GF-D8 (cell line): ENCODE measurements around the gene ZNF423.

Experiments used
- DNase-seq: peaks from one replicate; lab custom pipeline; 2025; lab: John Stamatoyannopoulos, UW

ZNF423 gene

GRCh38 chr16:49529411-49530045, 326.4 kb downstream of the ZNF423 start:
- no peak for DNase-seq

GRCh38 chr16:49528866-49529288, 327.0 kb downstream of the ZNF423 start:
- DNase-seq, result no peak

DNA sequence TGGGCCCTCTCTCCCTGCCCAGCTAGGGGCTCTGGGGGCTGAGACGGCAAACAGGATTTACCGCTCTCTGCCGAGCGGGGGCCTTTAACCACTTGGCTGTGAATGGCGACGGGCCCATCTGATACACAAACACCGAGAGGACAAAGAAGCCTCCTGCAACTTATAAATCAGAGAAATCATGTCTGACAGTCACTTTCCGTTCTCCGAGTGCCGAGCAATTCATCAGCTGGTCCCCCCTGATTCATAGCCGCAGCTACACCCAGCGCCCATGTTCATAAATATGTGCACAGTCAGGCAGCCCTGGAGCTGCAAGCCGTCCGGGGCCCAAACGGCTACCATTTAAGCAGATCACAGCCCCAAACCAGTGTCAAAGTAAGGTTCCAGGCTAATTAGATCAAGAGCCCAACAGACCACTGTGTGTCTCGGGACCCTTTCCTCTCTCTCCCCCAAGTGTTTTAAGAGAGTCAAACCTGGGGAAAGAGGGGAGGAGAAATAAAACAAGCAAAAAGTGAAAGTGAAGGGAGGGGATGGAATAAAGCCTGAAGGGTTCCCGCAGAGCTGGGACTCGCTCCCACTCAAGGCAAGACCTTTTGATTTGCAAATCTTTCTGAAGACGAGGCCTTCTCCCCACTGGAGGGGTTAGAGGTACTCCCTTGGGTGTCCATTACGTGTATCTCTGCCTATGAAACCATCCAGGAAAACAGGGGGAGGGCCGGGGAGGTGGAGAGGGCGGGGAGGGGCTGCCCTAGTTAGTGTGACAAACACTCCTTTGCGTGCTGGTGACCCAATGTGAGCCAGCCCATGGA, 327.6 kb downstream of the ZNF423 start:
- DNase-seq, result no peak

GRCh38 chr16:49527611-49528010, 328.3 kb downstream of the ZNF423 start:
- DNase-seq, result no peak

DNA sequence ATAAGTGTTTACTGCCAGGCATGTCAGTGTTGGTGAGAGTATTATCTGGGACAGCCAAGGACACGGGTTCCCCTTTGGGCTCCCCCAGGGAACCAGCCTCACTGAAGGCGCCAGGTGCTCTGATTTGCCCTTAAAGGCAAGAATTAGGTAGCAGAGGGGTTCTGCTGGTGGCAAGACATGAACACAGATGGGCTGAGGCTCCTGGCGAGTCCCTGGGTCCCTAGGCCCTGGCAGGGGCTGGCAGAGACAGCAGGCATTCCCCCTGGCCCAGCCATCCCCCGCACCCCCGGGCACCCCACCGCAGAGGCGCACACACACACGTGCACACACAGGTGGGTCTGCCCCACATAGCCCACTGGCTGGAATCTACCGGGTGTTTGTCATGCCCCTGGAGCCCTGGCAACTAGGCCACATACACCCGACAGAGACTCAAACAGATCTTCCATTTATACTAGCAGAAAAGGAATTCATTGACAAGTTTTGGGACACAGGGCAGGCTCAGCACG, 329.0 kb downstream of the ZNF423 start:
- DNase-seq, result no peak

- DNase-seq, result no peak
Observed at GRCh38 chr16:49524947-49525315, 331.0 kb downstream of the ZNF423 start.

- DNase-seq, result no peak
Observed at GRCh38 chr16:49524216-49524946, 331.5 kb downstream of the ZNF423 start.

GRCh38 chr16:49523435-49524159, 332.3 kb downstream of the ZNF423 start:
- no peak for DNase-seq

DNA sequence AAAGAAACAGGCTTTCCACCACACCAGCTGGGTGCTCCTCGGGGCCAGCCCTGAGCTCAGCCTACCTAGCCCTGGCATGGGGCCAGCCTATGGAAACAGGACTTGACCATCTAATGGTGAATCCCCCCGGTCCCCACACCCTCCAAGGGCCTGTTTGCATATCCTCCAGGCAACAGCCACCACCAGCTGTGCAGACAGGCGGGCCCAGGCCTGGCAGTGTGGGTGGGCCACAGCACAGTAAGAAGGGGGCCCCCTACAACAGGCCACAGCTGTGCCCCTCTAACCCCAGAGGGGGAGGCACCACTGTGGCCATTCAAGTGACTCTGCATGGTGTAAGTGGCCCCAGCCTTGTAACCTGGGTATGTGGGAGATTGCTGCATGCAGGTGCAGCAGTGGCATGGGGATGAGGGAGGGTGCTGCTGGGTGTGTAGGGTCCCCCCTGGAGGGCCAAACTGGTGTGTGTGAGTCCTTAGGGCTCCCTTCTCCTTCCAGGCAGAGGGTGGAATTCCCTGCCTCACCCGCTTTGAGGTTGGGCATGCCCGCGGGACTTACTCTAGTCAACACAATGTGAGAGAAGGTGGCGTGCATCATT, 334.1 kb downstream of the ZNF423 start:
- no peak for DNase-seq

- no peak for DNase-seq
Observed at GRCh38 chr16:49520492-49521038, 335.3 kb downstream of the ZNF423 start.

- DNase-seq, result no peak
Observed at GRCh38 chr16:49519741-49520140, 336.2 kb downstream of the ZNF423 start.

DNA sequence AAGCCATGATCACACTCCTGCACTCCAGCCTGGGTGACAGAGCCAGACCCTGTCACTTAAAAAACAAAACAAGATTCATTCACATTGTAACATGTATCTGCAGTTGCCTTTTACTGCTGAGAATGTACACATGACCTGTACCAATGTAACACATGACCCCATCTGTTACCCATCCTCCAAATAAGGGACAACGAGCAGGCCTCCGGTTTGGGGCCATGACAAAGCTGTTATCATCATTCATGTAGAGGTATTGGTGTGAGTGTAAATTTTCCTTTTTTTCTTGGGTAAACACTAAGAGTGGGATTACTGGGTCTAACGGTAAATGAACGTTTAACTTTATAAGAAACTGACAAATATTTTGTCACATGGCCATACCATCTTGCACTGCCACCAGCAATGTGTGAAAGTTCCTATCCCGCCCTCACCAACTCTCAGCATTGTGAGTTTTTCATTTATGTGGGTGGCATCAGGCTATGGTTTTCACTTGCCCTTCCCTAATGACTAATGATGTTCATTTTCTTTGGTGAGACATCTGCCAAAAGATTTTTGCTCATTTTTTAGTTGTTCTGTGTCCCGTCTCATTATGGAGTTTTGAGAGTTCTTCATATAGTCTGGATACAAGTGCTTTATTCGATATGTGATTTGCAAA, 336.8 kb downstream of the ZNF423 start:
- DNase-seq, result no peak

DNA sequence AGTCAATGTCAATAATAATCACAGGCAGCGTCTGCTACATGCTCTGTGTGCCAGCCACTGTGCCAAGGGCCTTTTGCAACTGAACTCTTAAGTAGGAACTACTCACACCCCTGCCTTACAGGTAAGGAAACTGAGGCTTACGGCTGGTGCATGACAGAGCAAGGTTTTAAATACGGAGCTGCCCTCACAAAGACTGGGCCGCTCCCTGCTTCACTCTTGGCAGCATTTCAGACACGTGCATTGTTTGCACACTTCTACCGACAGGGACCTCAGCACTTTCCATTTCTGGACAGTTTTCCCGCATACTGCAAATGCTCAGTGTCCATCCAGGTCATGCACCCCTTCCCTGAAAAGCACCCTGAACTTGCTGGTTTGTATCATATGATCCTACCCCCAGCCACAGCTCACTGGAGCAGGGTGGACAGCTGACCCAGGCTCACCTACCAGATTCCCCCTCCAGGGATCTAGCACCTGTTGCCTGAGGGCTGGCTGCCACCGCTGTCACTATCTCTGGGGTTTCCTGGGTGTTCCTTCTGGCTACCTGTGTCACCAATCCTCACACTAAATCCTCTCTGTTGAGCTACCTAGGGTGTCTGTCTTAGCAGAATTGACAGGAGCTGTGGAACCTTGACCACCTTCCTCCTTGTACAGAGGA, 339.4 kb downstream of the ZNF423 start:
- no peak for DNase-seq

- no peak for DNase-seq
Observed at GRCh38 chr16:49515861-49516260, 340.1 kb downstream of the ZNF423 start.

- no peak for DNase-seq
Observed at GRCh38 chr16:49515016-49515565, 340.8 kb downstream of the ZNF423 start.

DNA sequence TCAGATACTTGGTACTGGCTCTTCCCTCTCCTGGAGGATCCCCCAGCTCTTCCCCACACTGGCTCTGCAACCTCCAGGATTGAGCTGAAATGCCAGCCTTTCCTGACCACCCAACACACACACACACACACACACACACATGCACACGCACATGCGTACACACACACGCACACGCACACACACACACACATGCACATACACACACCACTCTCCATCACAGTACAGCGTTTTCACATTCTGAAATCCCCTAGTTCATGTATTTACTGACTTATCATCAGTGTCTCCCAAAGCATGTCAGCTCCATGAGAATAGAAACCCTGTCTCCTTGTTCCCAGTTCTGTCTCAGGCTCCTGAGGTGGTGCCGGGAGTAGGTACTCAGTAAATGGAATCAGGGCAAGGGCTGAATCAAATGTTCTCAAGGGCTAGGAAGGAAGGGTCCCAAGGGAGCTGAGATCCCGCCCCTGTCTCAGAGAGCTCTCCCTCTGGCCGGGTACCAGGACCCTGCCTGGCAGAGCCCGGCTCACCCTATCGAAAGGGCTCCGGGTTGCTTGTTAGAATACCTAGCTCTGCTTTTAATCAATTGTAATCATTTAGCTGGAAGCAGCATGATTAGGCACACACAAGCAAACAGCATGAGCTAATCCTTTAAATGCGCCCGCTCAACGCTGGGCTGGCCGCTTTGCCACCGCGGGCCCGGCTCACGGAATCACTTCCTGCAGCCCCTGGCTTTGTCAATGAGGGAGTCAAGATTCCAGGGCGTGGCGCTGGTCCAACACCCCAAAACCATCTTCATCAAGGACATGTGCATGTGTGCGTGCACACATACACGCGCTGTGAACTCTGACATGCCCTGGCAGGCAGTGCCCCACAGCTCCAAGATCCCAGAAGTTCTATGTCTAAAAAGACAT, 341.6 kb downstream of the ZNF423 start:
- no peak for DNase-seq

DNA sequence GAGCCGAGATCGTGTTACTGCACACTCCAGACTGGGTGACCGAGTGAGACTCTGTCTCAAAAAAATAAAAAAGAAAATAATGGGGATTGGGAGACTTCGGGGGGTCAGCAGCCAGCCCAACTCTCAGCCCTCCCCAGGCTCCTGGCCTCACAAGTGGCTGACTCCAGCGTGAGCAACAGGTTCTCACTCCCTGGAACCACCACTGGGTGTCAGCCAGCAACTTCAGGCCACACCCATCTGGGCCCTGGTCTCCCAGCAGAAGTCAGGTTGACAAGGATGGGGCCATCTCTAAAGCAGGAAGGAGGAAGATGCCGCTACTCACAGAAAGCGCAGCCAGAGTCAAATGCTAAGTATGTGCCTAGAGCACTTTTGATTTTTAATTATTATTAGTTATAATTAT, 342.9 kb downstream of the ZNF423 start:
- no peak for DNase-seq

DNA sequence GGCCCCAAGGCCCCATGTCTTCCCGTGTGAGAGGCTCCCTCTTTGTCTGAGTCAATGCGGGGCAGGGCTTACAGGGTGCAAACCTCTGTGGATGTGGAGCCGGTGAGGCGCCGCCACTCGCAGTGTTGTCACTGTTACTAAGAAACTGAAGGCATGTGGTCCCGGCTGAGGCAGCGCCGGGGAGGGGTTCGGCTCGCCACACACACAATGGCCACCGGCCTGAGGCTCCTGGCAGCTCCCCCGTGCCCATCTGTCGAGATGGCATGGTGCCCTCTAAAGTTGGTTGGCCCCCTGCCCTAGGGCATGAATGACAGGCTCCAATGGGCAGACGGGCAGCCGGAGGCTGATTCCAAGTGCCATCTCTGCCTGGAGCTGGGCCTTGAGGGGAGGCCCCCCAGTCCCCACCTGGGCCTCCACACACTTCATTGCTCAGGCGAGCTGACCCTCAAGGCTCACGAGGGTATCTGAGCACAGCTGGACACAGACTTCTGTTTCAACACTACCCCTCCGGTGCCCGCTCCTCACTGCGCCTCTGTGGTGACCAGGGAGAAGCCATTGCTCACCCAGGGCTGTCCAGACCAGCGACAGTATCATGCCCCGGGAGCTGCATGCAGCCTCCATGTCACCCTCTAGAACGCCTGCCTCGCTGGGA, 345.1 kb downstream of the ZNF423 start:
- DNase-seq, result no peak
